HG03060 (cell line): ENCODE data around the gene BLOC1S4.

ENCODE experiments used
- ATAC-seq: cut with Tn5 transposase; IDR thresholded peaks from one replicate; pipeline ENCODE4 v1.9.1; 2021; ENCODE audit warnings: low read depth, moderate number of reproducible peaks; ENCODE audit not compliant: unreplicated experiment

Gene BLOC1S4

GRCh38 chr4:6733358-6734164 lies 17.6 kb downstream of the BLOC1S4 start:
- ATAC-seq, result no peak

- ATAC-seq, result no peak
Observed at GRCh38 chr4:6734165-6734786, 18.3 kb downstream of the BLOC1S4 start.

GRCh38 chr4:6739920-6740319 lies 23.9 kb downstream of the BLOC1S4 start:
- no peak for ATAC-seq

GRCh38 chr4:6740347-6740746 lies 24.4 kb downstream of the BLOC1S4 start:
- ATAC-seq, result no peak

GRCh38 chr4:6742507-6742906 lies 26.5 kb downstream of the BLOC1S4 start:
- no peak for ATAC-seq

- ATAC-seq, result no peak
Observed at GRCh38 chr4:6742989-6743388, 27.0 kb downstream of the BLOC1S4 start.

- no peak for ATAC-seq
Observed at GRCh38 chr4:6746721-6747293, 30.8 kb downstream of the BLOC1S4 start.

- no peak for ATAC-seq
Observed at GRCh38 chr4:6747294-6748051, 31.5 kb downstream of the BLOC1S4 start.

GRCh38 chr4:6748286-6748685 lies 32.3 kb downstream of the BLOC1S4 start:
- no peak for ATAC-seq

GRCh38 chr4:6749340-6750171 lies 33.6 kb downstream of the BLOC1S4 start:
- ATAC-seq, result no peak

GRCh38 chr4:6750286-6751221 lies 34.6 kb downstream of the BLOC1S4 start:
- no peak for ATAC-seq

- ATAC-seq, result no peak
Observed at GRCh38 chr4:6751611-6752485, 35.9 kb downstream of the BLOC1S4 start.

GRCh38 chr4:6752486-6752829 lies 36.5 kb downstream of the BLOC1S4 start:
- ATAC-seq, result no peak

- no peak for ATAC-seq
Observed at GRCh38 chr4:6753103-6753560, 37.2 kb downstream of the BLOC1S4 start.

- ATAC-seq, result no peak
Observed at GRCh38 chr4:6753891-6754290, 37.9 kb downstream of the BLOC1S4 start.

- ATAC-seq, result no peak
Observed at GRCh38 chr4:6754481-6755087, 38.6 kb downstream of the BLOC1S4 start.

GRCh38 chr4:6755088-6755753 lies 39.2 kb downstream of the BLOC1S4 start:
- no peak for ATAC-seq
